C4-2B (cell line): ENCODE results near the gene NDUFB7.

Experiments
- ZFX ChIP-seq: fragments of 450-650 bp; IDR thresholded peaks from 2 replicates; pipeline ENCODE4 v1.6.1; 2017
- TF ChIP-seq, protein P1 (sequence below): fragments of 450-650 bp; conservative IDR thresholded peaks from 2 replicates; pipeline ENCODE4 v1.5.1; 2017; ENCODE audit warnings: mild to moderate bottlenecking

DNA sequence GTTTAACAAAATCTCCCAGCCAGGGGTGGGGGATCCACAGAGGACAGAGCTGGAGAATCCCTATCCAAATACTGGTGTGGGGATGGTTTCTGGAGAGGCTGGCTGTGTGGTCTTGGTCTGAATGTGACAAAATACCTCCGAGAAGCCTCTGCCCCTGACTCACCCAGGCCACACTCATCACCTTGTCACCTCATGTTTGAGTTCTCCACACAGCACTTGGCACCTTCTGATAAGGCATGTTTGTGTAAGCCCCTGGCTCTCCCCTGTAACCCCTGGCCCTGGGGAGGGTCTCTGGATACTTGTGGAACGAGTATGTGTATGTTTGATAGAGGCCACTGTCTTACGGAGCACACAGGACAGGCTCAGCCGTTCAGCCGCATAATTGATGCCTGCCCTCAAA is 27.8 kb downstream of the NDUFB7 start:
- TF ChIP-seq, protein P1, sequence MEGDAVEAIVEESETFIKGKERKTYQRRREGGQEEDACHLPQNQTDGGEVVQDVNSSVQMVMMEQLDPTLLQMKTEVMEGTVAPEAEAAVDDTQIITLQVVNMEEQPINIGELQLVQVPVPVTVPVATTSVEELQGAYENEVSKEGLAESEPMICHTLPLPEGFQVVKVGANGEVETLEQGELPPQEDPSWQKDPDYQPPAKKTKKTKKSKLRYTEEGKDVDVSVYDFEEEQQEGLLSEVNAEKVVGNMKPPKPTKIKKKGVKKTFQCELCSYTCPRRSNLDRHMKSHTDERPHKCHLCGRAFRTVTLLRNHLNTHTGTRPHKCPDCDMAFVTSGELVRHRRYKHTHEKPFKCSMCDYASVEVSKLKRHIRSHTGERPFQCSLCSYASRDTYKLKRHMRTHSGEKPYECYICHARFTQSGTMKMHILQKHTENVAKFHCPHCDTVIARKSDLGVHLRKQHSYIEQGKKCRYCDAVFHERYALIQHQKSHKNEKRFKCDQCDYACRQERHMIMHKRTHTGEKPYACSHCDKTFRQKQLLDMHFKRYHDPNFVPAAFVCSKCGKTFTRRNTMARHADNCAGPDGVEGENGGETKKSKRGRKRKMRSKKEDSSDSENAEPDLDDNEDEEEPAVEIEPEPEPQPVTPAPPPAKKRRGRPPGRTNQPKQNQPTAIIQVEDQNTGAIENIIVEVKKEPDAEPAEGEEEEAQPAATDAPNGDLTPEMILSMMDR = no peak
- no peak for TF ChIP-seq ZFX
